GM19455 (cell line): Measurements from ENCODE around the gene KIAA1671.

ENCODE experiments used
- ATAC-seq: cut with Tn5 transposase; IDR thresholded peaks from one replicate; pipeline ENCODE4 v1.9.1; 2021; ENCODE audit not compliant: unreplicated experiment

The KIAA1671 gene

GRCh38 chr22:24950272-24950902 lies 2.1 kb upstream of the KIAA1671 start:
- ATAC-seq = no peak

GRCh38 chr22:24952837-24953383 lies 394 bp downstream of the KIAA1671 start:
- ATAC-seq = no peak

GRCh38 chr22:24953384-24954113 lies 1.0 kb downstream of the KIAA1671 start:
- ATAC-seq = no peak

- no peak for ATAC-seq
Measured at GRCh38 chr22:24954114-24954463, 1.6 kb downstream of the KIAA1671 start.

GRCh38 chr22:24954856-24955255 lies 2.3 kb downstream of the KIAA1671 start:
- ATAC-seq = no peak

GRCh38 chr22:24957043-24957442 lies 4.5 kb downstream of the KIAA1671 start:
- ATAC-seq = no peak

GRCh38 chr22:24961217-24961844 lies 8.8 kb downstream of the KIAA1671 start:
- no peak for ATAC-seq

- no peak for ATAC-seq
Measured at GRCh38 chr22:24962094-24962493, 9.6 kb downstream of the KIAA1671 start.

GRCh38 chr22:24962835-24963234 lies 10.3 kb downstream of the KIAA1671 start:
- no peak for ATAC-seq

GRCh38 chr22:24964441-24964840 lies 11.9 kb downstream of the KIAA1671 start:
- no peak for ATAC-seq

GRCh38 chr22:24965822-24966626 lies 13.5 kb downstream of the KIAA1671 start:
- ATAC-seq = no peak

GRCh38 chr22:24968066-24968561 lies 15.6 kb downstream of the KIAA1671 start:
- ATAC-seq = no peak

GRCh38 chr22:24969560-24970301 lies 17.2 kb downstream of the KIAA1671 start:
- ATAC-seq = no peak

GRCh38 chr22:24972369-24972768 lies 19.9 kb downstream of the KIAA1671 start:
- no peak for ATAC-seq

- ATAC-seq = no peak
Measured at GRCh38 chr22:24973872-24974271, 21.4 kb downstream of the KIAA1671 start.

- ATAC-seq = no peak
Measured at GRCh38 chr22:24975125-24975640, 22.7 kb downstream of the KIAA1671 start.

GRCh38 chr22:24975813-24976341 lies 23.4 kb downstream of the KIAA1671 start:
- ATAC-seq = no peak

GRCh38 chr22:24976442-24977218 lies 24.1 kb downstream of the KIAA1671 start:
- ATAC-seq = no peak
